Measurements from ENCODE around the gene ST6GALNAC6. TPM values are rescaled to one million over a fixed set of nuclear protein-coding genes. Genes with fewer than 3 reads are reported as not detected.

Gene ST6GALNAC6
- total and polyA plus RNA-seq, 2 donors (not counting 1 experiment from before 2014, with no cell fraction given) = 68.0 to 126 TPM

GRCh38 chr9:127878001-127878651, 21.3 kb downstream of the ST6GALNAC6 start:
- Histone ChIP-seq H3K79me2 (ENCODE audit: control insufficient read depth, insufficient read depth, low read length) (peaks cover 4% of the 10 kb centered on the region), H3K4me2 (replicated peaks; ENCODE audit: low read depth, low read length, poor library complexity, severe bottlenecking) (peak overlapping the region; percentile 79), H3K4me3 (ENCODE audit: control extremely low read depth in 1 of 5, extremely low read depth in 1 of 5, insufficient read depth in 1 of 5, low read depth in 2 of 5, low read length in 4 of 5) (peak overlapping the region in 1 of 5 experiments; percentile 30), H3K9ac (ENCODE audit: low read length) (no peak overlapping the region), H3K36me3 (replicated peaks in 1 of 2; ENCODE audit: control extremely low read depth in 1 of 2, control insufficient read depth in 1 of 2, extremely low read depth in 1 of 2, insufficient read depth in 2 of 2, low read length in 1 of 2) (no peaks in the 10 kb centered on the region), H3K27me3 (replicated peaks in 1 of 4; ENCODE audit: control extremely low read depth in 1 of 4, control insufficient read depth in 3 of 4, insufficient read depth in 4 of 4, low read length in 3 of 4) (peaks cover 0 to 12% (median 3%) of the 10 kb centered on the region in 4 experiments), H4K20me1 (ENCODE audit: control insufficient read depth, insufficient read depth, low read length, poor library complexity, severe bottlenecking) (no peaks in the 10 kb centered on the region), H3K27ac (ENCODE audit: low read length in 2 of 2) (no peak overlapping the region), H2AFZ (ENCODE audit: insufficient read depth, low read depth, low read length, poor library complexity, severe bottlenecking) (peak overlapping the region; percentile 64), H3K4me1 (ENCODE audit: control insufficient read depth in 2 of 2, insufficient read depth in 2 of 2, low read length in 2 of 2) (peaks cover 21 to 36% of the 10 kb centered on the region in 2 donors), H3K9me3 (ENCODE audit: control extremely low read depth in 1 of 3, control insufficient read depth in 2 of 3, insufficient read depth in 1 of 3, low read length in 2 of 3) (no peaks in the 10 kb centered on the region)
- DNase-seq = no peak
- ATAC-seq (ENCODE audit: low read depth) = no peak
- no peaks in the 10 kb centered on the region for H3K27me3 Mint-ChIP-seq
- 88% methylated on average over 15 of the region's 18 CpGs for WGBS (ENCODE audit: insufficient coverage)
- ChIA-PET POLR2A (no interaction called here), CTCF (interaction anchor here (1.2 to 1.4 kb wide), 2 partner anchors 9 to 143 kb away, joined by 3 read pairs; partner anchors contain the start of gene TOR2A)
- TF ChIP-seq EZH2 (IDR thresholded peaks at IDR 0.05; ENCODE audit: borderline replicate concordance, insufficient read depth, low read depth, low read length, poor library complexity, severe bottlenecking) = no peak
- no peaks in the 10 kb centered on the region for H3K9me3 Mint-ChIP-seq (ENCODE audit: insufficient read depth)
- peak overlapping the region; percentile 69 for H3K4me3 Mint-ChIP-seq
- H3K27ac Mint-ChIP-seq = peak overlapping the region; percentile 32
- peaks cover 26% of the 10 kb centered on the region for H3K4me1 Mint-ChIP-seq
- intact Hi-C loops (cut with micrococcal nuclease) = no loop called here

DNA sequence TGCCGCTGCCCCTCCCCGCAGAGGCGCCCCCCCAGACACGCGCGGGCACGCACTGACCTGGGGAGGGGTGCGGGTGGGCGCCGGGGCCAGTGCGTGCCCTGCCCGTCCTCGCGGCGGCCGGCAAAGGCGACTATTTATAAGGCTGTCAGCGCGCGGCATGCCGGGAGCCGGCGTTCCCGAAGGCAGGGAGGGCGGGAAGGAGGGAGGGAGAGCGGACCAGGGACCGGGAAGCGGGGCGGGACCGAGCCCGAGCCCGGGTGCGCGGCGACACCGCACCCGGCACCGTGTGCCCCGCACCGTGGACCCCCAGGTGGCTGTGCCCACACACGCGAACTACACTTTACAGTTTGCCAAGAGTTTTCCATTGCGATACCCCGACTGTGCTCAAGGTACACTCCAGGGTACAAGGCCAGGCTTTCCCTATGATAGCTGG, 21.8 kb downstream of the ST6GALNAC6 start, which contains the start of gene AK1:
Gene AK1, minus strand, starts transcription at position 110 of the 433 bp plus-strand sequence. CDS start 3,058 bp downstream, outside the sequence.
- no peaks in the 10 kb centered on the region for H3K9me3 Mint-ChIP-seq (ENCODE audit: insufficient read depth)

More for the DNA sequence above, 21.8 kb downstream of the ST6GALNAC6 start, which contains the start of gene AK1:
- Mint-ChIP-seq H3K4me3 (peak within 1 kb of the TSS; percentile 75), H3K27me3 (no peaks in the 10 kb centered on the region), H3K27ac (peak within 1 kb of the TSS; percentile 32), H3K4me1 (peaks cover 26% of the 10 kb centered on the region)
- TF ChIP-seq EZH2 (IDR thresholded peaks at IDR 0.05; ENCODE audit: borderline replicate concordance, insufficient read depth, low read depth, low read length, poor library complexity, severe bottlenecking) = no peak
- no peak for TF ChIP-seq CTCF (IDR thresholded peaks at IDR 0.05)
- Histone ChIP-seq H3K4me2 (replicated peaks; ENCODE audit: low read depth, low read length, poor library complexity, severe bottlenecking) (peak within 1 kb of the TSS; percentile 79), H3K4me1 (ENCODE audit: control insufficient read depth in 2 of 2, insufficient read depth in 2 of 2, low read length in 2 of 2) (peaks cover 21 to 34% of the 10 kb centered on the region in 2 donors), H3K27me3 (replicated peaks in 1 of 4; ENCODE audit: control extremely low read depth in 1 of 4, control insufficient read depth in 3 of 4, insufficient read depth in 4 of 4, low read length in 3 of 4) (peaks cover 0 to 12% (median 3%) of the 10 kb centered on the region in 4 experiments), H3K4me3 (ENCODE audit: control extremely low read depth in 1 of 5, extremely low read depth in 1 of 5, insufficient read depth in 1 of 5, low read depth in 2 of 5, low read length in 4 of 5) (peak within 1 kb of the TSS in 3 of 5 experiments; percentile 25 to 34 (median 30)), H2AFZ (ENCODE audit: insufficient read depth, low read depth, low read length, poor library complexity, severe bottlenecking) (peak within 1 kb of the TSS; percentile 64), H3K9me3 (ENCODE audit: control extremely low read depth in 1 of 3, control insufficient read depth in 2 of 3, insufficient read depth in 1 of 3, low read length in 2 of 3) (no peaks in the 10 kb centered on the region), H3K79me2 (ENCODE audit: control insufficient read depth, insufficient read depth, low read length) (peaks cover 4% of the 10 kb centered on the region), H3K36me3 (replicated peaks in 1 of 2; ENCODE audit: control extremely low read depth in 1 of 2, control insufficient read depth in 1 of 2, extremely low read depth in 1 of 2, insufficient read depth in 2 of 2, low read length in 1 of 2) (no peaks in the 10 kb centered on the region), H4K20me1 (ENCODE audit: control insufficient read depth, insufficient read depth, low read length, poor library complexity, severe bottlenecking) (no peaks in the 10 kb centered on the region), H3K9ac (ENCODE audit: low read length) (peak within 1 kb of the TSS; percentile 32), H3K27ac (ENCODE audit: low read length in 2 of 2) (no peak within 1 kb of the TSS)
- intact Hi-C loops (cut with micrococcal nuclease) = no loop called here
- POLR2A ChIA-PET = no interaction called here
- ATAC-seq (ENCODE audit: low read depth) (peak; percentile 18), DNase-seq (no peak)
- CTCF ChIA-PET = no interaction called here
- 9% methylated on average over 43 of the region's 44 CpGs for WGBS (ENCODE audit: insufficient coverage)

Data from B cell (primary cell).